A549 (cell line): Measurements from ENCODE around the gene BRD8. TPM values are rescaled to one million over a fixed set of nuclear protein-coding genes. Genes with fewer than 3 reads are reported as not detected.
"Not testable (repeated sequence)": the region's sequence is repeated elsewhere in the genome, so short reads cannot be mapped to it uniquely, and the experiment has no call there.

Experiments used
- ATAC-seq, 2 experiments: fragments of 200-7000 bp in 1 of 2; fragments of >200 bp in 1 of 2; cut with Nextera tagmentation in 1 of 2; cut with Tn5 transposase in 1 of 2; 3 replicates each; pipeline versions ENCODE4 v1.8.0 to v1.9.1; 2018 to 2020; ENCODE audit warnings: mild to moderate bottlenecking in 1 of 2, moderate library complexity in 1 of 2
- CTCF ChIA-PET: fragments of 300-600 bp; sonication (Branson Sonifier 250); formaldehyde crosslinking; extraction: SDS; loops from one replicate; lab custom pipeline; 2021; ENCODE audit warnings: antibody characterized with exemption, inconsistent platforms; lab: Yijun Ruan, JAX
- POLR2A ChIA-PET: fragments of 350-600 bp; formaldehyde crosslinking; extraction: SDS; loops from one replicate; lab custom pipeline; 2021; ENCODE audit warnings: antibody characterized with exemption, inconsistent platforms; lab: Yijun Ruan, JAX
- DNase-seq, 2 experiments: peaks; one replicate each; pipeline versions ENCODE4 v3.0.0 to v3.0.0-alpha.2; 2011 to 2016; ENCODE audit warnings: low read depth in 1 of 2, low spot score in 1 of 2
- FAIRE-seq: peaks from 2 replicates; lab custom pipeline; 2011; peaks lifted over from hg19 to GRCh38; lab: Jason Lieb, UNC
- H3K27ac ChIP-seq, 2 experiments: fragments of >200 bp; sonication (Bioruptor Twin); formaldehyde crosslinking; 3 replicates each; pipeline ENCODE4 v1.5.1; 2016 to 2017
- H3K4me1 ChIP-seq: fragments of >200 bp; sonication (Bioruptor Twin); formaldehyde crosslinking; 3 replicates; pipeline ENCODE4 v1.6.1; 2016
- H3K4me2 ChIP-seq: fragments of >200 bp; sonication (Bioruptor Twin); formaldehyde crosslinking; 3 replicates; pipeline ENCODE4 v1.6.1; 2016
- H3K4me3 ChIP-seq: fragments of >200 bp; sonication (Bioruptor Twin); formaldehyde crosslinking; 3 replicates; pipeline ENCODE4 v1.5.1; 2016
- H3K9me3 ChIP-seq: fragments of >200 bp; sonication (Bioruptor Twin); formaldehyde crosslinking; 3 replicates; pipeline ENCODE4 v1.6.1; 2016
- BCL3 ChIP-seq: fragments of >200 bp; sonication (Bioruptor Twin); formaldehyde crosslinking; IDR thresholded peaks from 3 replicates; pipeline ENCODE4 v1.6.1; 2016
- CBX2 ChIP-seq: fragments of 200-600 bp; sonication (generic); IDR thresholded peaks from 2 replicates; pipeline ENCODE4 v1.6.1; 2016; ENCODE audit warnings: low read depth, mild to moderate bottlenecking, borderline replicate concordance
- CHD4 ChIP-seq: fragments of 200-600 bp; sonication (generic); IDR thresholded peaks from 2 replicates; pipeline ENCODE4 v1.6.1; 2016; ENCODE audit warnings: antibody characterized with exemption, mild to moderate bottlenecking, borderline replicate concordance
- CTCF ChIP-seq: fragments of >200 bp; sonication (Bioruptor Twin); formaldehyde crosslinking; IDR thresholded peaks from 3 replicates; pipeline ENCODE4 v1.5.1; 2016
- E2F6 ChIP-seq: IDR thresholded peaks from 2 replicates; pipeline ENCODE4 v1.6.1; 2012; ENCODE audit warnings: low read depth, borderline replicate concordance
- EHF ChIP-seq: fragments of 250-450 bp; sonication (Bioruptor Pico); IDR thresholded peaks from 2 replicates; pipeline ENCODE4 v1.5.0; 2020; ENCODE audit warnings: mild to moderate bottlenecking
- FOSL2 ChIP-seq, 2 experiments: fragments of 450-650 bp in 1 of 2; fragments of >200 bp in 1 of 2; sonication (Bioruptor Twin) in 1 of 2; formaldehyde crosslinking; IDR thresholded peaks; 2 replicates each; pipeline versions ENCODE4 v1.5.0 to v1.6.1; 2016 to 2020; ENCODE audit warnings: mild to moderate bottlenecking in 1 of 2, moderate library complexity in 1 of 2
- GATA3 ChIP-seq: IDR thresholded peaks from 2 replicates; pipeline ENCODE4 v1.6.1; 2012; ENCODE audit warnings: borderline replicate concordance
- KDM5A ChIP-seq: fragments of 200-600 bp; sonication (generic); IDR thresholded peaks from 2 replicates; pipeline ENCODE4 v1.6.1; 2016; ENCODE audit warnings: antibody characterized with exemption, mild to moderate bottlenecking
- MAFK ChIP-seq: fragments of 450-650 bp; IDR thresholded peaks from 2 replicates; pipeline ENCODE4 v1.6.1; 2014; ENCODE audit not compliant: partially characterized antibody
- REST ChIP-seq: fragments of 200-600 bp; sonication (generic); IDR thresholded peaks from 2 replicates; pipeline ENCODE4 v1.6.1; 2016; ENCODE audit warnings: antibody characterized with exemption, mild to moderate bottlenecking, moderate library complexity
- RFX5 ChIP-seq: fragments of 450-650 bp; IDR thresholded peaks from 2 replicates; pipeline ENCODE4 v1.7.1; 2014; ENCODE audit warnings: antibody characterized with exemption, mild to moderate bottlenecking, moderate library complexity
- TFCP2L1 ChIP-seq: fragments of 250-450 bp; sonication (Bioruptor Pico); IDR thresholded peaks from 2 replicates; pipeline ENCODE4 v1.5.0; 2021; ENCODE audit warnings: mild to moderate bottlenecking
- TP53 ChIP-seq: fragments of 250-450 bp; sonication (Bioruptor Pico); IDR thresholded peaks from 2 replicates; pipeline ENCODE4 v1.5.0; 2021; ENCODE audit warnings: mild to moderate bottlenecking, moderate library complexity
- WGBS: methylation state at CpG from one replicate; pipeline ENCODE4 v1.1.6; 2017; ENCODE audit errors: missing lambda C conversion rate; 5-methylcytosine and 5-hydroxymethylcytosine counted together
- polyA plus RNA-seq, 4 experiments: library from polyadenylated mRNA; depleted of rRNA in 3 of 4; stranded (reverse); fragments of >200 nt; fragmentation: RNase III in 1 of 4; extraction: RNeasy Plus Mini Kit Qiagen cat#74134 plus additional on column Dnase treatment in 1 of 4; gene quantifications; 2 replicates in 3 of 4; 3 replicates in 1 of 4; pipeline ENCODE4 v1.2.3, GENCODE V29; 2011 to 2017

Gene BRD8
- polyA plus RNA-seq, 2 of the 4 experiments (the other 2 are of a cell fraction): 65.7 to 85.8 TPM

- TF ChIP-seq REST (no peak), BCL3 (no peak), TFCP2L1 (no peak), GATA3 (no peak), EHF (CRISPR knock-in tag) (no peak)
These were observed 20.8 kb downstream of the BRD8 start (continued) for GRCh38 chr5:138157626-138158025.

GRCh38 chr5:138155977-138156376 is 22.5 kb downstream of the BRD8 start:
- FAIRE-seq, H3K9me3 ChIP-seq, H3K27ac ChIP-seq, H3K4me3 ChIP-seq, ATAC-seq, POLR2A ChIA-PET, H3K4me2 ChIP-seq, DNase-seq, H3K4me1 ChIP-seq: not testable (repeated sequence)
- over 99% methylated on average over 9 of the region's 9 CpGs for WGBS
- CTCF ChIA-PET: interaction anchor here (0.6 kb wide), 1 partner anchor 353 kb away, joined by 3 read pairs; no protein-coding TSS in a partner anchor

GRCh38 chr5:138149530-138149929 is 28.9 kb downstream of the BRD8 start:
- FAIRE-seq: no peak
- Histone ChIP-seq H3K4me3 (no peak overlapping the region), H3K4me2 (no peak overlapping the region), H3K27ac (no peak overlapping the region), H3K4me1 (peaks cover 12% of the 10 kb centered on the region), H3K9me3 (no peaks in the 10 kb centered on the region)
- WGBS: 40% methylated on average over 3 of the region's 3 CpGs
- DNase-seq: peak in 1 of 2 experiments; percentile 17
- ChIA-PET CTCF (interaction anchor here (0.8 to 10.7 kb wide), 6 partner anchors 13 to 520 kb away, joined by 3 to 85 read pairs (median 5); no protein-coding TSS in a partner anchor), POLR2A (interaction anchor here (1.2 kb wide), 1 partner anchor 9 kb away, joined by 3 read pairs; no protein-coding TSS in a partner anchor)
- peak; percentile 62 to 72; a peak in 4 of 6 replicates for ATAC-seq
- TF ChIP-seq FOSL2 (IDR thresholded peaks at IDR 0.05) (no peak), FOSL2 (CRISPR knock-in tag; IDR thresholded peaks at IDR 0.05) (no peak), CBX2 (no peak), CTCF (no peak), CHD4 (no peak), TP53 (CRISPR knock-in tag) (no peak), RFX5 (no peak), MAFK (no peak), KDM5A (no peak)

- WGBS: 32% methylated on average over 1 of the region's 1 CpG
- ATAC-seq (peak; percentile 83 to 84; a peak in 5 of 6 replicates), DNase-seq (peak in 1 of 2 experiments; percentile 67), FAIRE-seq (no peak)
- Histone ChIP-seq H3K27ac (peak overlapping the region in 1 of 2 experiments; percentile 29; a peak in 3 of 6 replicates), H3K9me3 (no peaks in the 10 kb centered on the region), H3K4me2 (peak overlapping the region; percentile 48), H3K4me1 (peaks cover 12% of the 10 kb centered on the region), H3K4me3 (no peak overlapping the region)
- POLR2A ChIA-PET: interaction anchor here (1.2 kb wide), 1 partner anchor 10 kb away, joined by 3 read pairs; no protein-coding TSS in a partner anchor
- CTCF ChIA-PET: interaction anchor here (0.7 to 10.7 kb wide), 7 partner anchors 14 to 519 kb away, joined by 3 to 85 read pairs (median 5); no protein-coding TSS in a partner anchor
- no peak for TF ChIP-seq E2F6
These were observed 29.6 kb downstream of the BRD8 start for GRCh38 chr5:138148811-138149210.
